Measurements from ENCODE around the gene MYO1E.

MYO1E gene

GRCh38 chr15:59322056-59322759, 50.5 kb downstream of the MYO1E start:
- in situ Hi-C loops (cut with HindIII; ENCODE audit: low sequenced_read_pairs): no loop called here

GRCh38 chr15:59321000-59321689, 51.5 kb downstream of the MYO1E start:
- in situ Hi-C loops (cut with HindIII; ENCODE audit: low sequenced_read_pairs): no loop called here

GRCh38 chr15:59317211-59317610, 55.5 kb downstream of the MYO1E start:
- in situ Hi-C loops (cut with HindIII; ENCODE audit: low sequenced_read_pairs): no loop called here

- in situ Hi-C loops (cut with HindIII; ENCODE audit: low sequenced_read_pairs): no loop called here
Measured at GRCh38 chr15:59315914-59316451, 56.7 kb downstream of the MYO1E start.

GRCh38 chr15:59313641-59314332, 58.9 kb downstream of the MYO1E start:
- in situ Hi-C loops (cut with HindIII; ENCODE audit: low sequenced_read_pairs): no loop called here

- in situ Hi-C loops (cut with HindIII; ENCODE audit: low sequenced_read_pairs): no loop called here
Measured at GRCh38 chr15:59312205-59312604, 60.5 kb downstream of the MYO1E start.

- in situ Hi-C loops (cut with HindIII; ENCODE audit: low sequenced_read_pairs): no loop called here
Measured at GRCh38 chr15:59311195-59311594, 61.5 kb downstream of the MYO1E start.

- in situ Hi-C loops (cut with HindIII; ENCODE audit: low sequenced_read_pairs): no loop called here
Measured at GRCh38 chr15:59309405-59309804, 63.3 kb downstream of the MYO1E start.

- in situ Hi-C loops (cut with HindIII; ENCODE audit: low sequenced_read_pairs): no loop called here
Measured at GRCh38 chr15:59307165-59307537, 65.5 kb downstream of the MYO1E start.

GRCh38 chr15:59306520-59307164, 66.0 kb downstream of the MYO1E start:
- in situ Hi-C loops (cut with HindIII; ENCODE audit: low sequenced_read_pairs): no loop called here

GRCh38 chr15:59304807-59305206, 67.9 kb downstream of the MYO1E start:
- in situ Hi-C loops (cut with HindIII; ENCODE audit: low sequenced_read_pairs): no loop called here

- in situ Hi-C loops (cut with HindIII; ENCODE audit: low sequenced_read_pairs): no loop called here
Measured at GRCh38 chr15:59304034-59304795, 68.5 kb downstream of the MYO1E start.

- in situ Hi-C loops (cut with HindIII; ENCODE audit: low sequenced_read_pairs): no loop called here
Measured at GRCh38 chr15:59303633-59304032, 69.0 kb downstream of the MYO1E start.

GRCh38 chr15:59303136-59303535, 69.5 kb downstream of the MYO1E start:
- in situ Hi-C loops (cut with HindIII; ENCODE audit: low sequenced_read_pairs): no loop called here

- in situ Hi-C loops (cut with HindIII; ENCODE audit: low sequenced_read_pairs): no loop called here
Measured at GRCh38 chr15:59301527-59301926, 71.1 kb downstream of the MYO1E start.

- in situ Hi-C loops (cut with HindIII; ENCODE audit: low sequenced_read_pairs): no loop called here
Measured at GRCh38 chr15:59300618-59301139, 72.0 kb downstream of the MYO1E start.

- in situ Hi-C loops (cut with HindIII; ENCODE audit: low sequenced_read_pairs): no loop called here
Measured at GRCh38 chr15:59299929-59300617, 72.6 kb downstream of the MYO1E start.

GRCh38 chr15:59298854-59299250, 73.8 kb downstream of the MYO1E start:
- in situ Hi-C loops (cut with HindIII; ENCODE audit: low sequenced_read_pairs): no loop called here

- in situ Hi-C loops (cut with HindIII; ENCODE audit: low sequenced_read_pairs): no loop called here
Measured at GRCh38 chr15:59298225-59298853, 74.3 kb downstream of the MYO1E start.

Measured in endothelial cell of hepatic sinusoid (primary cell).